Heart right ventricle (tissue), 16 donors: ENCODE data around the gene PACSIN2. TPM values are rescaled to one million over a fixed set of nuclear protein-coding genes. Genes with fewer than 3 reads are reported as not detected.
A peak's percentile ranks its signal among the peaks of the same experiment; 100 is the strongest.
"Not testable (repeated sequence)": the region's sequence is repeated elsewhere in the genome, so short reads cannot be mapped to it uniquely, and the experiment has no call there.

Source experiments
- ATAC-seq, 8 donors: fragments of 200-7000 bp; cut with Tn5 transposase; one replicate each; pipeline ENCODE4 v1.9.1; 2020; ENCODE audit warnings: mild to moderate bottlenecking in 8 of 8, moderate library complexity in 8 of 8, moderate number of reproducible peaks in 1 of 8
- DNase-seq, 2 donors: peaks; one replicate each; pipeline ENCODE4 v3.0.0-alpha.2; 2020
- H3K27ac ChIP-seq, 10 donors: fragments of 200-600 bp; sonication (generic) in 2 of 10; one replicate each; pipeline versions ENCODE4 v1.5.0 to v1.8.0; 2020 to 2022; ENCODE audit warnings: mild to moderate bottlenecking in 3 of 10
- H3K27me3 ChIP-seq, 7 donors: fragments of 200-600 bp; one replicate each; pipeline ENCODE4 v1.8.0; 2021 to 2022; ENCODE audit warnings: mild to moderate bottlenecking in 2 of 7
- H3K36me3 ChIP-seq, 9 donors: fragments of 200-600 bp; sonication (generic) in 1 of 9; one replicate each; pipeline versions ENCODE4 v1.5.0 to v1.8.0; 2020 to 2022; ENCODE audit warnings: mild to moderate bottlenecking in 2 of 9
- H3K4me1 ChIP-seq, 9 donors: fragments of 200-600 bp; sonication (generic) in 1 of 9; one replicate each; pipeline versions ENCODE4 v1.5.0 to v1.8.0; 2020 to 2022; ENCODE audit warnings: mild to moderate bottlenecking in 4 of 9
- H3K4me3 ChIP-seq, 10 donors: fragments of 200-600 bp; sonication (generic) in 2 of 10; one replicate each; pipeline versions ENCODE4 v1.5.0 to v1.8.0; 2020 to 2022; ENCODE audit warnings: mild to moderate bottlenecking in 7 of 10, moderate library complexity in 2 of 10
- H3K9me3 ChIP-seq, 11 donors: fragments of 200-600 bp in 10 of 11; sonication (generic) in 2 of 11; one replicate each; pipeline versions ENCODE4 v1.5.0 to v1.8.0; 2013 to 2022; ENCODE audit warnings: mild to moderate bottlenecking in 2 of 11, control low read depth in 1 of 11, moderate library complexity in 1 of 11
- WGBS, 2 donors: extraction: QIAGEN DNeasy Blood & Tissue Kit; methylation state at CpG; one replicate each; pipeline ENCODE4 v1.1.7; 2013; ENCODE audit warnings: inconsistent platforms in 1 of 2; 5-methylcytosine and 5-hydroxymethylcytosine counted together
- intact Hi-C, 10 donors: fragments of 100-400 bp; cut with DNase I; formaldehyde crosslinking; loops; one replicate each; pipeline versions ENCODE4 v1.11.1 to v1.14.2; 2022
- polyA plus RNA-seq, 2 donors: library from polyadenylated mRNA; stranded (reverse); fragments of 200-250 nt; gene quantifications; one replicate each; pipeline ENCODE4 v1.2.3, GENCODE V29; 2013
- total RNA-seq, 10 donors: library from RNA; stranded (reverse); fragmentation: NEBNext Ultra II Directional in 3 of 10; extraction: Animal tissue kit (Norgen Biotek cat#: 25700) in 3 of 10; gene quantifications; one replicate each; pipeline versions ENCODE4 v1.2.1 to v1.2.4, GENCODE V29; 2021 to 2023
- TF ChIP-seq, protein P1 (sequence below), 9 donors: fragments of 200-600 bp; sonication (generic) in 2 of 9; IDR thresholded peaks; one replicate each; pipeline versions ENCODE4 v1.5.0 to v1.8.0; 2021 to 2022; ENCODE audit warnings: antibody characterized with exemption in 9 of 9, mild to moderate bottlenecking in 5 of 9, moderate library complexity in 1 of 9
- donor health status: Arrhythmogenic right ventricular cardiomyopathy.
- donor health status: ischemic (EF 13 %, LVEDD 7.1; RV severe dilation, severe dysfunction).
- donor health status: healthy with polysubstance abuse.
- donor health status: DM: no; HTN: yes; CAD: no.
- donor health status: DM: no; HTN: no; CAD: no.
- donor health status: ischemic (EF 25% LVEDD 6.9; RV normal size, moderate dysfunction).
- donor health status: ischemic (EF 25% LVEDD 5.7; RV mildly dilated, moderate dysfunction).
- donor health status: healthy.
- donor health status: DM: yes; HTN: yes; CAD: no.
- donor health status: Ischemic cardiomyopathy.
- donor health status: ischemic (EF 35%, LVEDD 5.7; RV mildly dilated, moderate dysfunction).
- donor health status: nonischemic (EF 11% LVEDD 7.7; RV severe dilation, severe dysfunction).
- donor health status: DM: yes; HTN: yes; CAD: no.
- donor health status: PGD.
- donor health status: ischemic (EF 29% LVEDD 5.4; RV normal size, mild dysfunction).
- donor health status: nonischemic (EF 23%, LVEDD 6.1; RV moderate dilation, normal function).

PACSIN2 gene
- total and polyA plus RNA-seq, 12 donors: 24.3 to 69.7 (median 57.0) TPM

DNA sequence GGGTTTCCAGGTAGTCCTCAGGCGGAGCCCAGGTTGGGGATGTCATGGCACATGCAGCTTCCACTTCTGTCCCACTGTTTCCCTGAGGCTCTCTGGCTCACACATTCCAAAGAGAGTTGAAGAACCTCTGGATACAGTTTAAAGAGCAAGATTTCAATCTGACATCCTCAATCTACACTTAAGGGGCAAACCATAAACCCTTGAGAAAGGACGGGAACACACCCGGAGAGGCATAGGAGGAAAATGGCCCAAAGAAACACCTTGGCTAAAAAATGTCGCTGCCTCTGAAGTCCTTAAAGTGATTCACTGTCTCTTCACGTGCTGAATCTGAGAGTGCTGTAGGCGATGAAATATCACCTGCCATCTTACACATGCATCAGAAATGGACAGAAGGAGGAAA, 87.0 kb downstream of the PACSIN2 start:
- DNase-seq (no peak), ATAC-seq (no peak)
- H3K4me1 ChIP-seq: peaks cover 34 to 97% (median 79%) of the 10 kb centered on the region in 9 donors
- no peaks in the 10 kb centered on the region for H3K27me3 ChIP-seq
- peak overlapping the region in 3 of 10 donors; percentile 63 to 89 (median 87) for H3K27ac ChIP-seq
- no peaks in the 10 kb centered on the region for H3K36me3 ChIP-seq
- WGBS, 2 donors: 81 to 88% methylated on average over 6 of the region's 6 CpGs
- TF ChIP-seq, protein P1, sequence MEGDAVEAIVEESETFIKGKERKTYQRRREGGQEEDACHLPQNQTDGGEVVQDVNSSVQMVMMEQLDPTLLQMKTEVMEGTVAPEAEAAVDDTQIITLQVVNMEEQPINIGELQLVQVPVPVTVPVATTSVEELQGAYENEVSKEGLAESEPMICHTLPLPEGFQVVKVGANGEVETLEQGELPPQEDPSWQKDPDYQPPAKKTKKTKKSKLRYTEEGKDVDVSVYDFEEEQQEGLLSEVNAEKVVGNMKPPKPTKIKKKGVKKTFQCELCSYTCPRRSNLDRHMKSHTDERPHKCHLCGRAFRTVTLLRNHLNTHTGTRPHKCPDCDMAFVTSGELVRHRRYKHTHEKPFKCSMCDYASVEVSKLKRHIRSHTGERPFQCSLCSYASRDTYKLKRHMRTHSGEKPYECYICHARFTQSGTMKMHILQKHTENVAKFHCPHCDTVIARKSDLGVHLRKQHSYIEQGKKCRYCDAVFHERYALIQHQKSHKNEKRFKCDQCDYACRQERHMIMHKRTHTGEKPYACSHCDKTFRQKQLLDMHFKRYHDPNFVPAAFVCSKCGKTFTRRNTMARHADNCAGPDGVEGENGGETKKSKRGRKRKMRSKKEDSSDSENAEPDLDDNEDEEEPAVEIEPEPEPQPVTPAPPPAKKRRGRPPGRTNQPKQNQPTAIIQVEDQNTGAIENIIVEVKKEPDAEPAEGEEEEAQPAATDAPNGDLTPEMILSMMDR (IDR thresholded peaks at IDR 0.05): no peak
- H3K9me3 ChIP-seq: no peaks in the 10 kb centered on the region
- intact Hi-C loops: loop anchor here in 1 of 10 donors (5.0 kb wide), 1 partner anchor 34 kb away; no protein-coding TSS in a partner anchor
- H3K4me3 ChIP-seq: no peak overlapping the region

DNA sequence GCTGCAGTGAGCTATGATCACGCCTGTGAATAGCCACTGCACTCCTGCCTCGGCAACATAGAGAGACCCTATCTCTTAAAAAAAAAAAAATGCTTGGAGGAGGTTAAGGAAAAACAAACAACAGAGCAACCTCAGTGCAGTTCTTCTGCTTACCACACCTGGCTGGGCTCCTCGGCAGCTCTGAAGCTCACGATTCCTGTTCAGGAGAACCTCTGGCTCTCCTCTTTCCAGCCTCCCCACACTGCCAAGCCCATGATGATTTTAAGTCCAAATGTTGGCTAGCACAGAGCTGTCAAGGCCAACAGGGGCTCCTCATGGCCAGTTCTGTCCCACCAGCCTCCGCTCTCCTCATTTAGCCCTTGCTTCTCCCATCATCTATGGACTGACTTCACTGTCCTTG, 88.2 kb downstream of the PACSIN2 start:
- ATAC-seq (no peak), DNase-seq (no peak)
- H3K36me3 ChIP-seq: no peaks in the 10 kb centered on the region
- intact Hi-C loops: loop anchor here in 1 of 10 donors (5.0 kb wide), 1 partner anchor 36 kb away; no protein-coding TSS in a partner anchor
- TF ChIP-seq, protein P1 (IDR thresholded peaks at IDR 0.05): no peak
- no peaks in the 10 kb centered on the region for H3K27me3 ChIP-seq
- no peak overlapping the region for H3K4me3 ChIP-seq
- H3K4me1 ChIP-seq: peaks cover 28 to 97% (median 78%) of the 10 kb centered on the region in 9 donors
- no peaks in the 10 kb centered on the region for H3K9me3 ChIP-seq
- peak overlapping the region in 7 of 10 donors; percentile 9 to 63 (median 45) for H3K27ac ChIP-seq
- 76 to 88% methylated on average over 5 of the region's 5 CpGs for WGBS, 2 donors

DNA sequence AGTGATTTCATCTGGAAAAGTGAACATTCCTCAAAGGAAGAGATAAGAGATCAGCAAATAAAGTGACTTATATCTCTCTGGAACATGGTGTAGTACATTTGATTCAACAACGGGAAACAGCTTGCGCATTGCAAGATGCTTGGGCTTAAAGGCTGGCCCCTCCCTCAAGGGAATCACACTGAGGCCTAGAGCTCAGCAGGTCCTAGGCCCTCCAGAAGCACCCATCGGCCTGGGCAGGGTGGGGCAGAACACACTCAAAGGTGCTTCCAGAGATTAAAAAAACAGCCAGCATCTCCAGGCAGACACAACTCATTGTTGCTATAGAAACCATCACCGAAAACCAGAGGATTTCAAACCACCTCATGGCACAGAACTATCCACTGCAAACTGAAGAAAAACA, 88.8 kb downstream of the PACSIN2 start:
- 42 to 57% methylated on average over 4 of the region's 4 CpGs for WGBS, 2 donors
- ATAC-seq (peak in 6 of 8 donors; percentile 40 to 79 (median 45)), DNase-seq (no peak)
- Histone ChIP-seq H3K4me1 (peaks cover 26 to 97% (median 78%) of the 10 kb centered on the region in 9 donors), H3K4me3 (no peak overlapping the region), H3K27me3 (no peaks in the 10 kb centered on the region), H3K36me3 (no peaks in the 10 kb centered on the region), H3K9me3 (no peaks in the 10 kb centered on the region), H3K27ac (peak overlapping the region in 8 of 10 donors; percentile 9 to 63 (median 46))
- TF ChIP-seq, protein P1 (IDR thresholded peaks at IDR 0.05): no peak
- intact Hi-C loops: loop anchor here in 1 of 10 donors (5.0 kb wide), 1 partner anchor 36 kb away; no protein-coding TSS in a partner anchor

DNA sequence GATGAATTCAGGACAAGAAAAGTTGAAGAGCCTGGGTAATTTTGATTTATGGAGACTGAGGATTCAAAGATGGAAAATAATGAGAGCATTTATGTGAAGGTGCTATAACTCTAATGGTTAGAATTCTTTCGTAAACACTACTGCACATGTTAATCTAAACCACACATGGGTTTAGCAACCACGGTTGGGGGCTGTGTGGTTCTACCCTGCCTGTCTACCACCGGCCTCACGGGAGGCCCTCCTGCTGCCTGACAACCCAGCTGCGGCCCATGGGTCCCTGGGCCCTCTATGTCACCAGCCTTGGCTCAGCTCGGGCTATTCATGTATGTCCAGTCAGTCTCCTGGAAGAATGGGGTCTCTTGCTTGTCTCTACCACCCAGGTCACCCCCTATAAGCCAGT, 89.4 kb downstream of the PACSIN2 start:
- H3K4me1 ChIP-seq: peaks cover 21 to 97% (median 76%) of the 10 kb centered on the region in 9 donors
- no peak overlapping the region for H3K4me3 ChIP-seq
- 72 to 83% methylated on average over 6 of the region's 6 CpGs for WGBS, 2 donors
- peak in 1 of 8 donors; percentile 1 for ATAC-seq
- DNase-seq: no peak
- intact Hi-C loops: loop anchor here in 1 of 10 donors (5.0 kb wide), 1 partner anchor 37 kb away; no protein-coding TSS in a partner anchor
- H3K36me3 ChIP-seq: no peaks in the 10 kb centered on the region
- H3K27ac ChIP-seq: peak overlapping the region in 8 of 10 donors; percentile 9 to 63 (median 46)
- H3K9me3 ChIP-seq: no peaks in the 10 kb centered on the region
- TF ChIP-seq, protein P1 (IDR thresholded peaks at IDR 0.05): no peak
- H3K27me3 ChIP-seq: no peaks in the 10 kb centered on the region

DNA sequence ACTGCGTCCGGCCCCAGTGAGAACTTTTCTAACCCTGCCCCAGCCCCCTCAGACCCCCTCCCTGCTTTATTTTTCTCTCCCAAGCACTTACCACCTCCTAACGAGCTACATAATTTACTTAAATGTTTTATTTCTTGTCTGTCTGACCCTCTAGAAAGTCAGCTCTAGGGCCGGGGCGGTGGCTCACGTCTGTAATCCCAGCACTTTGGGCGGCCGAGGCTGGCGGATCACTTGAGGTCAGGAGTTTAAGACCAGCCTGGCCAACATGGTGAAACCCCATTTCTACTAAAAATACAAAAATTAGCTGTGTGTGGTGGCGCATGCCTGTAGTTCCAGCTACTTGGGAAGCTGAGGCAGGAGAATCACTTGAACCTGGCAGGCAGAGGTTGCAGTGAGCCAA, 89.9 kb downstream of the PACSIN2 start:
- H3K4me3 ChIP-seq, H3K36me3 ChIP-seq, ATAC-seq, DNase-seq, H3K27me3 ChIP-seq, H3K9me3 ChIP-seq: not testable (repeated sequence)
- 96 to 99% methylated on average over 10 of the region's 10 CpGs for WGBS, 2 donors
- intact Hi-C loops: loop anchor here in 1 of 10 donors (5.0 kb wide), 1 partner anchor 37 kb away; no protein-coding TSS in a partner anchor
- Histone ChIP-seq H3K4me1 (peaks cover 16 to 97% (median 75%) of the 10 kb centered on the region in 9 donors), H3K27ac (peak overlapping the region in 4 of 10 donors; percentile 45 to 63 (median 56))
